ENCODE results near the gene EYS.

- TF ChIP-seq RXRA (CRISPR knock-in tag; IDR thresholded peaks at IDR 0.05) (no peak), ZBTB14 (CRISPR knock-in tag; IDR thresholded peaks at IDR 0.05) (no peak), JUND (CRISPR knock-in tag; IDR thresholded peaks at IDR 0.05) (no peak)
- TF ChIP-seq, protein P1, sequence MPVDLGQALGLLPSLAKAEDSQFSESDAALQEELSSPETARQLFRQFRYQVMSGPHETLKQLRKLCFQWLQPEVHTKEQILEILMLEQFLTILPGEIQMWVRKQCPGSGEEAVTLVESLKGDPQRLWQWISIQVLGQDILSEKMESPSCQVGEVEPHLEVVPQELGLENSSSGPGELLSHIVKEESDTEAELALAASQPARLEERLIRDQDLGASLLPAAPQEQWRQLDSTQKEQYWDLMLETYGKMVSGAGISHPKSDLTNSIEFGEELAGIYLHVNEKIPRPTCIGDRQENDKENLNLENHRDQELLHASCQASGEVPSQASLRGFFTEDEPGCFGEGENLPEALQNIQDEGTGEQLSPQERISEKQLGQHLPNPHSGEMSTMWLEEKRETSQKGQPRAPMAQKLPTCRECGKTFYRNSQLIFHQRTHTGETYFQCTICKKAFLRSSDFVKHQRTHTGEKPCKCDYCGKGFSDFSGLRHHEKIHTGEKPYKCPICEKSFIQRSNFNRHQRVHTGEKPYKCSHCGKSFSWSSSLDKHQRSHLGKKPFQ (CRISPR knock-in tag; IDR thresholded peaks at IDR 0.05; ENCODE audit: insufficient replicate concordance) = no peak
Measured at GRCh38 chr6:64850121-64850520, 856.9 kb downstream of the EYS start.

Measured in HepG2 (cell line).